HL-60 (cell line): Measurements from ENCODE around the gene SPATA16.

ENCODE experiments used
- DNase-seq, 2 experiments: peaks; one replicate each; pipeline ENCODE4 v3.0.0-alpha.2; 2010 to 2020; ENCODE audit warnings: low read depth in 1 of 2, low spot score in 1 of 2
- H3K27ac ChIP-seq: fragments of 250-450 bp; sonication (Bioruptor Pico); replicated peaks from 2 replicates; pipeline ENCODE4 v1.5.1; 2020; ENCODE audit warnings: mild to moderate bottlenecking, moderate library complexity
- H3K27me3 ChIP-seq: fragments of 250-450 bp; sonication (Bioruptor Pico); 2 replicates; pipeline ENCODE4 v1.5.1; 2021; ENCODE audit warnings: mild to moderate bottlenecking, moderate library complexity; ENCODE audit not compliant: insufficient read depth, poor library complexity, severe bottlenecking
- H3K4me3 ChIP-seq: replicated peaks from 2 replicates; pipeline ENCODE4 v1.5.1; 2011; ENCODE audit warnings: mild to moderate bottlenecking, control low read depth, low read length; ENCODE audit not compliant: insufficient read depth
- GABPA ChIP-seq: IDR thresholded peaks from 2 replicates; pipeline ENCODE4 v1.6.1; 2012; ENCODE audit warnings: low read depth
- POLR2AphosphoS5 ChIP-seq: IDR thresholded peaks from 2 replicates; pipeline ENCODE4 v1.6.1; 2012; ENCODE audit warnings: low read depth
- SPI1 ChIP-seq: IDR thresholded peaks from 2 replicates; pipeline ENCODE4 v1.6.1; 2012; ENCODE audit warnings: low read depth, mild to moderate bottlenecking, borderline replicate concordance
- TF ChIP-seq, protein P1 (sequence below): IDR thresholded peaks from 2 replicates; pipeline ENCODE4 v1.6.1; 2012; ENCODE audit warnings: low read depth; ENCODE audit not compliant: insufficient replicate concordance
- TF ChIP-seq, protein P2 (sequence below): IDR thresholded peaks from one replicate; pipeline ENCODE4 v1.5.1; 2011; ENCODE audit warnings: low read length, control low read depth, inconsistent platforms; ENCODE audit not compliant: insufficient read depth

The SPATA16 gene

GRCh38 chr3:172973799-172974198 lies 167.2 kb downstream of the SPATA16 start:
- no peak overlapping the region for H3K4me3 ChIP-seq
- H3K27ac ChIP-seq: no peak overlapping the region
- TF ChIP-seq, protein P1, sequence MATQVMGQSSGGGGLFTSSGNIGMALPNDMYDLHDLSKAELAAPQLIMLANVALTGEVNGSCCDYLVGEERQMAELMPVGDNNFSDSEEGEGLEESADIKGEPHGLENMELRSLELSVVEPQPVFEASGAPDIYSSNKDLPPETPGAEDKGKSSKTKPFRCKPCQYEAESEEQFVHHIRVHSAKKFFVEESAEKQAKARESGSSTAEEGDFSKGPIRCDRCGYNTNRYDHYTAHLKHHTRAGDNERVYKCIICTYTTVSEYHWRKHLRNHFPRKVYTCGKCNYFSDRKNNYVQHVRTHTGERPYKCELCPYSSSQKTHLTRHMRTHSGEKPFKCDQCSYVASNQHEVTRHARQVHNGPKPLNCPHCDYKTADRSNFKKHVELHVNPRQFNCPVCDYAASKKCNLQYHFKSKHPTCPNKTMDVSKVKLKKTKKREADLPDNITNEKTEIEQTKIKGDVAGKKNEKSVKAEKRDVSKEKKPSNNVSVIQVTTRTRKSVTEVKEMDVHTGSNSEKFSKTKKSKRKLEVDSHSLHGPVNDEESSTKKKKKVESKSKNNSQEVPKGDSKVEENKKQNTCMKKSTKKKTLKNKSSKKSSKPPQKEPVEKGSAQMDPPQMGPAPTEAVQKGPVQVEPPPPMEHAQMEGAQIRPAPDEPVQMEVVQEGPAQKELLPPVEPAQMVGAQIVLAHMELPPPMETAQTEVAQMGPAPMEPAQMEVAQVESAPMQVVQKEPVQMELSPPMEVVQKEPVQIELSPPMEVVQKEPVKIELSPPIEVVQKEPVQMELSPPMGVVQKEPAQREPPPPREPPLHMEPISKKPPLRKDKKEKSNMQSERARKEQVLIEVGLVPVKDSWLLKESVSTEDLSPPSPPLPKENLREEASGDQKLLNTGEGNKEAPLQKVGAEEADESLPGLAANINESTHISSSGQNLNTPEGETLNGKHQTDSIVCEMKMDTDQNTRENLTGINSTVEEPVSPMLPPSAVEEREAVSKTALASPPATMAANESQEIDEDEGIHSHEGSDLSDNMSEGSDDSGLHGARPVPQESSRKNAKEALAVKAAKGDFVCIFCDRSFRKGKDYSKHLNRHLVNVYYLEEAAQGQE: no peak
- no peak for TF ChIP-seq POLR2AphosphoS5
- no peaks in the 10 kb centered on the region for H3K27me3 ChIP-seq
- DNase-seq: no peak

DNA sequence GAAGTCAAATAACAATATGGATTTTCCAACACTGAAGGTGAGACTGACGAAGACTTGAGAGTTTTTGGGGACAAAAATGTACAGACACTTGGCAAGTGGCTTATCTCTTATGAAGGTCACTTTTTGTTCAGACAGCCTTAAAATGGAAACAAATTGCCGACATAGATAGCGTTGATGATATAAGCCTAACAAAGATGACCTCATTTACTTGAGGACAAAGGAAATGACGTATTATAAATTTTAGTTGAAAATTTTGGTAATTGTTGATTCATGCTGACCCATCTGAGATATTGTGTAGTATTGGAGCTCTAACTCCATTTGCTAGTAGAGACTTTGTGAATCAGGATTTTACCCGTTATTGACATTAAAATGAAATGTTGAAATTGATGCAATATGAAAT lies 168.3 kb downstream of the SPATA16 start:
- no peak for DNase-seq
- H3K27me3 ChIP-seq: no peaks in the 10 kb centered on the region
- TF ChIP-seq SPI1 (no peak), GABPA (no peak), POLR2AphosphoS5 (no peak)
- TF ChIP-seq, protein P2, sequence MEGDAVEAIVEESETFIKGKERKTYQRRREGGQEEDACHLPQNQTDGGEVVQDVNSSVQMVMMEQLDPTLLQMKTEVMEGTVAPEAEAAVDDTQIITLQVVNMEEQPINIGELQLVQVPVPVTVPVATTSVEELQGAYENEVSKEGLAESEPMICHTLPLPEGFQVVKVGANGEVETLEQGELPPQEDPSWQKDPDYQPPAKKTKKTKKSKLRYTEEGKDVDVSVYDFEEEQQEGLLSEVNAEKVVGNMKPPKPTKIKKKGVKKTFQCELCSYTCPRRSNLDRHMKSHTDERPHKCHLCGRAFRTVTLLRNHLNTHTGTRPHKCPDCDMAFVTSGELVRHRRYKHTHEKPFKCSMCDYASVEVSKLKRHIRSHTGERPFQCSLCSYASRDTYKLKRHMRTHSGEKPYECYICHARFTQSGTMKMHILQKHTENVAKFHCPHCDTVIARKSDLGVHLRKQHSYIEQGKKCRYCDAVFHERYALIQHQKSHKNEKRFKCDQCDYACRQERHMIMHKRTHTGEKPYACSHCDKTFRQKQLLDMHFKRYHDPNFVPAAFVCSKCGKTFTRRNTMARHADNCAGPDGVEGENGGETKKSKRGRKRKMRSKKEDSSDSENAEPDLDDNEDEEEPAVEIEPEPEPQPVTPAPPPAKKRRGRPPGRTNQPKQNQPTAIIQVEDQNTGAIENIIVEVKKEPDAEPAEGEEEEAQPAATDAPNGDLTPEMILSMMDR: no peak
- TF ChIP-seq, protein P1: no peak
- no peak overlapping the region for H3K4me3 ChIP-seq
- no peak overlapping the region for H3K27ac ChIP-seq

GRCh38 chr3:172972067-172972466 lies 169.0 kb downstream of the SPATA16 start:
- no peak for DNase-seq

More at GRCh38 chr3:172972067-172972466, 169.0 kb downstream of the SPATA16 start:
- Histone ChIP-seq H3K27me3 (no peaks in the 10 kb centered on the region), H3K27ac (no peak overlapping the region), H3K4me3 (no peak overlapping the region)
- TF ChIP-seq, protein P2: no peak
- TF ChIP-seq SPI1 (no peak), POLR2AphosphoS5 (no peak), GABPA (no peak)
- TF ChIP-seq, protein P1: no peak
